IMR-90 (cell line): Measurements from ENCODE around the gene RBM10. TPM values are rescaled to one million over a fixed set of nuclear protein-coding genes. Genes with fewer than 3 reads are reported as not detected.

ENCODE experiments used
- ATAC-seq: fragments of 200-7000 bp; cut with Tn5 transposase; 2 replicates; pipeline ENCODE4 v1.9.1; 2020; ENCODE audit warnings: low read depth, mild to moderate bottlenecking, moderate library complexity
- BruUV-seq: library from RNA; stranded (reverse); fragments of 400-500 nt; replicated peaks from 2 replicates; lab custom pipeline; 2021; lab: Mats Ljungman, UMichigan
- CTCF ChIA-PET: fragments of 300-600 bp; formaldehyde crosslinking; extraction: SDS; loops from one replicate; lab custom pipeline; 2021; ENCODE audit warnings: antibody characterized with exemption; lab: Yijun Ruan, JAX
- POLR2A ChIA-PET: fragments of 300-600 bp; sonication (Branson Sonifier 250); formaldehyde crosslinking; loops from one replicate; lab custom pipeline; 2022; ENCODE audit warnings: antibody characterized with exemption; ENCODE audit not compliant: unreplicated experiment; lab: Charles Lee
- DNase-seq: peaks from one replicate; pipeline ENCODE4 v3.0.0; 2013
- H2AFZ ChIP-seq: replicated peaks from 2 replicates; pipeline ENCODE3; 2013; ENCODE audit warnings: low read length, mild to moderate bottlenecking; ENCODE audit not compliant: poor library complexity
- H2AK5ac ChIP-seq: 2 replicates; pipeline ENCODE4 v1.6.1; 2013; ENCODE audit warnings: low read depth, low read length, inconsistent platforms
- H2AK9ac ChIP-seq: replicated peaks from 2 replicates; pipeline ENCODE3; 2013; ENCODE audit warnings: mild to moderate bottlenecking, low read depth, low read length, moderate library complexity; ENCODE audit not compliant: poor library complexity
- H2BK120ac ChIP-seq: 2 replicates; pipeline ENCODE4 v1.6.1; 2013; ENCODE audit warnings: low read depth, low read length, inconsistent platforms
- H2BK15ac ChIP-seq: 3 replicates; pipeline ENCODE4 v1.6.1; 2013; ENCODE audit warnings: low read depth, low read length, inconsistent platforms
- H2BK20ac ChIP-seq: 2 replicates; pipeline ENCODE4 v1.6.1; 2013; ENCODE audit warnings: low read depth, mild to moderate bottlenecking, inconsistent platforms, low read length, moderate library complexity
- H2BK5ac ChIP-seq: 2 replicates; pipeline ENCODE4 v1.6.1; 2013; ENCODE audit warnings: mild to moderate bottlenecking, low read depth, low read length, inconsistent platforms; ENCODE audit not compliant: poor library complexity, severe bottlenecking
- H3K14ac ChIP-seq: replicated peaks from 2 replicates; pipeline ENCODE4 v1.6.1; 2013; ENCODE audit warnings: low read depth, low read length, inconsistent platforms
- H3K18ac ChIP-seq: 2 replicates; pipeline ENCODE4 v1.6.1; 2013; ENCODE audit warnings: low read depth, low read length, control low read depth
- H3K23ac ChIP-seq: 2 replicates; pipeline ENCODE4 v1.6.1; 2013; ENCODE audit warnings: low read depth, low read length, inconsistent platforms
- H3K27ac ChIP-seq: 2 replicates; pipeline ENCODE4 v1.5.1; 2013; ENCODE audit warnings: mild to moderate bottlenecking, control low read depth, low read length; ENCODE audit not compliant: insufficient read depth
- H3K27me3 ChIP-seq: 2 replicates; pipeline ENCODE4 v1.6.1; 2013; ENCODE audit warnings: low read length; ENCODE audit not compliant: control insufficient read depth, insufficient read depth
- H3K36me3 ChIP-seq: 2 replicates; pipeline ENCODE4 v1.6.1; 2013; ENCODE audit warnings: low read length, mixed read lengths; ENCODE audit not compliant: control insufficient read depth, insufficient read depth
- H3K4ac ChIP-seq: 2 replicates; pipeline ENCODE4 v1.6.1; 2013; ENCODE audit warnings: low read depth, low read length, inconsistent platforms
- H3K4me1 ChIP-seq: 2 replicates; pipeline ENCODE4 v1.6.1; 2013; ENCODE audit warnings: low read length, mixed read lengths; ENCODE audit not compliant: control insufficient read depth, insufficient read depth
- H3K4me2 ChIP-seq: 2 replicates; pipeline ENCODE4 v1.6.1; 2013; ENCODE audit warnings: low read depth, mild to moderate bottlenecking, control low read depth, low read length, moderate library complexity
- H3K4me3 ChIP-seq: 2 replicates; pipeline ENCODE4 v1.5.1; 2013; ENCODE audit warnings: low read depth, mild to moderate bottlenecking, control low read depth, low read length, moderate library complexity; ENCODE audit not compliant: insufficient read depth
- H3K56ac ChIP-seq: 2 replicates; pipeline ENCODE4 v1.6.1; 2013; ENCODE audit warnings: low read length, inconsistent platforms; ENCODE audit not compliant: insufficient read depth; ENCODE audit errors: extremely low read depth
- H3K79me1 ChIP-seq, 2 experiments: 2 replicates each; pipeline ENCODE4 v1.6.1; 2013; ENCODE audit warnings: low read length in 2 of 2, inconsistent platforms in 1 of 2, low read depth in 1 of 2
- H3K9ac ChIP-seq: 2 replicates; pipeline ENCODE4 v1.6.1; 2013; ENCODE audit warnings: low read depth, low read length, control low read depth
- H3K9me1 ChIP-seq: 2 replicates; pipeline ENCODE4 v1.6.1; 2013; ENCODE audit warnings: low read length, inconsistent platforms; ENCODE audit not compliant: insufficient read depth
- H3K9me3 ChIP-seq: 2 replicates; pipeline ENCODE4 v1.6.1; 2013; ENCODE audit warnings: low read length; ENCODE audit not compliant: control insufficient read depth, insufficient read depth
- H4K20me1 ChIP-seq: 2 replicates; pipeline ENCODE4 v1.6.1; 2013; ENCODE audit warnings: low read length, inconsistent platforms; ENCODE audit not compliant: insufficient read depth
- H4K5ac ChIP-seq: 2 replicates; pipeline ENCODE4 v1.6.1; 2013; ENCODE audit warnings: mild to moderate bottlenecking, low read depth, low read length, control low read depth
- H4K8ac ChIP-seq, 2 experiments: 2 replicates each; pipeline ENCODE4 v1.6.1; 2013; ENCODE audit warnings: low read depth in 2 of 2, low read length in 2 of 2, control low read depth in 1 of 2, inconsistent platforms in 1 of 2
- H4K91ac ChIP-seq: 2 replicates; pipeline ENCODE4 v1.6.1; 2013; ENCODE audit warnings: low read depth, low read length, inconsistent platforms; ENCODE audit not compliant: insufficient read depth
- BHLHE40 ChIP-seq: fragments of 150-350 bp; IDR thresholded peaks from 2 replicates; pipeline ENCODE4 v1.6.1; 2016; ENCODE audit warnings: mild to moderate bottlenecking, low read depth, low read length
- CHD1 ChIP-seq: IDR thresholded peaks from 2 replicates; pipeline ENCODE4 v1.6.1; 2012; ENCODE audit warnings: low read depth, low read length, improper control_type of control experiment
- FOS ChIP-seq: fragments of 150-350 bp; IDR thresholded peaks from 2 replicates; pipeline ENCODE4 v1.6.1; 2016; ENCODE audit warnings: low read depth, low read length
- MAFK ChIP-seq: IDR thresholded peaks from 2 replicates; pipeline ENCODE4 v1.6.1; 2012; ENCODE audit warnings: low read depth, low read length, improper control_type of control experiment
- MAZ ChIP-seq: IDR thresholded peaks from 2 replicates; pipeline ENCODE4 v1.6.1; 2012; ENCODE audit warnings: low read depth, mild to moderate bottlenecking, low read length, improper control_type of control experiment, moderate library complexity, borderline replicate concordance
- NFE2L2 ChIP-seq: fragments of 150-350 bp; IDR thresholded peaks from 2 replicates; pipeline ENCODE4 v1.6.1; 2016; ENCODE audit warnings: low read depth, mild to moderate bottlenecking, low read length
- POLR2A ChIP-seq: IDR thresholded peaks from 2 replicates; pipeline ENCODE4 v1.6.1; 2012; ENCODE audit warnings: mild to moderate bottlenecking, low read depth, low read length
- RCOR1 ChIP-seq: IDR thresholded peaks from 2 replicates; pipeline ENCODE4 v1.6.1; 2012; ENCODE audit warnings: mild to moderate bottlenecking, low read length, improper control_type of control experiment; ENCODE audit not compliant: insufficient replicate concordance
- SMC3 ChIP-seq: fragments of 150-350 bp; IDR thresholded peaks from 2 replicates; pipeline ENCODE4 v1.6.1; 2016; ENCODE audit warnings: low read depth, mild to moderate bottlenecking, antibody characterized with exemption, low read length, moderate library complexity
- USF2 ChIP-seq: fragments of 150-350 bp; IDR thresholded peaks from 2 replicates; pipeline ENCODE4 v1.6.1; 2017; ENCODE audit warnings: mild to moderate bottlenecking, antibody characterized with exemption, low read length, low read depth
- whole genome bisulfite sequencing, 2 experiments: methylation state at CpG; one replicate each; pipeline versions ENCODE4 v1.1.5 to v1.1.7; 2013; ENCODE audit warnings: missing lambda C conversion rate in 2 of 2; ENCODE audit not compliant: insufficient read length in 1 of 2; ENCODE audit errors: extremely low coverage in 2 of 2; 5-methylcytosine and 5-hydroxymethylcytosine counted together
- dilution Hi-C: fragments of 300-500 bp; cut with HindIII; formaldehyde crosslinking; loops from one replicate; pipeline ENCODE4 v1.14.3; 2018; ENCODE audit warnings: low sequenced_read_pairs; ENCODE audit not compliant: unreplicated experiment
- in situ Hi-C: fragments of 300-500 bp; cut with MboI; formaldehyde crosslinking; loops from 3 replicates; pipeline ENCODE4 v1.14.3; 2019; ENCODE audit warnings: low sequenced_read_pairs, inconsistent platforms, mixed read lengths
- intact Hi-C: fragments of 100-400 bp; cut with micrococcal nuclease; formaldehyde crosslinking; loops from 2 replicates; pipeline ENCODE4 v1.10.0; 2022
- polyA plus RNA-seq, 3 experiments: library from polyadenylated mRNA; depleted of rRNA; stranded (reverse); fragments of >200 nt; gene quantifications; 2 replicates each; pipeline ENCODE4 v1.2.3, GENCODE V29; 2012; ENCODE audit warnings: low replicate concordance in 1 of 3
- total RNA-seq: library from RNA; depleted of rRNA; stranded (reverse); fragments of >200 nt; gene quantifications from 2 replicates; pipeline ENCODE4 v1.2.3, GENCODE V29; 2012

RBM10 gene
- total and polyA plus RNA-seq, 2 of the 4 experiments (the other 2 are of a cell fraction), result 33.4 to 36.0 TPM

GRCh38 chrX:47196098-47196497 lies 51.1 kb downstream of the RBM10 start:
- BruUV-seq, result no TSS peak
- POLR2A ChIA-PET, result no interaction called here
- TF ChIP-seq FOS (no peak), RCOR1 (no peak), SMC3 (no peak), MAZ (no peak), POLR2A (no peak), NFE2L2 (no peak), MAFK (no peak), USF2 (no peak), CHD1 (no peak), BHLHE40 (no peak)

More at GRCh38 chrX:47196098-47196497, 51.1 kb downstream of the RBM10 start:
- H2BK20ac ChIP-seq, result no peak overlapping the region
- H3K23ac ChIP-seq, result peak overlapping the region; percentile 59; the same call in 1 of the 2 replicates
- H4K5ac ChIP-seq, result no peak overlapping the region
- H4K91ac ChIP-seq, result no peak overlapping the region
- H3K79me1 ChIP-seq, result peaks cover 29 to 65% of the 10 kb centered on the region in 2 experiments
- dilution Hi-C loops (no loop called here), in situ Hi-C loops (loop anchor here (10.0 kb wide), 2 partner anchors 189 to 329 kb away; no protein-coding TSS in a partner anchor), intact Hi-C loops (no loop called here)
- H3K27me3 ChIP-seq, result no peaks in the 10 kb centered on the region
- H3K27ac ChIP-seq, result no peak overlapping the region
- H2BK5ac ChIP-seq, result no peak overlapping the region
- no peak overlapping the region for H2BK120ac ChIP-seq
- no peak overlapping the region for H4K8ac ChIP-seq
- no peaks in the 10 kb centered on the region for H3K9me3 ChIP-seq
- H3K4ac ChIP-seq, result no peak overlapping the region
- H3K18ac ChIP-seq, result no peak overlapping the region
- WGBS, 2 experiments, result 80% methylated on average over 1 of the region's 3 CpGs; no CpG with 5 or more reads in 1 of the 2 experiments
- H2AK9ac ChIP-seq, result peak overlapping the region; percentile 33
- ATAC-seq (no peak), DNase-seq (no peak)
- no peak overlapping the region for H2AFZ ChIP-seq
- H3K9me1 ChIP-seq, result peaks cover 5% of the 10 kb centered on the region; the same call in 1 of the 2 replicates
- peaks cover 65% of the 10 kb centered on the region for H4K20me1 ChIP-seq
- H2AK5ac ChIP-seq, result no peak overlapping the region
- H3K56ac ChIP-seq, result no peak overlapping the region
- H3K4me2 ChIP-seq, result peak overlapping the region; percentile 66
- H3K9ac ChIP-seq, result peak overlapping the region; percentile 32; the same call in 1 of the 2 replicates
- no peak overlapping the region for H3K14ac ChIP-seq
- H2BK15ac ChIP-seq, result no peak overlapping the region
- H3K4me3 ChIP-seq, result no peak overlapping the region
- H3K36me3 ChIP-seq, result peaks cover 42% of the 10 kb centered on the region
- H3K4me1 ChIP-seq, result peaks cover 24% of the 10 kb centered on the region
- CTCF ChIA-PET, result interaction anchor here (0.5 kb wide), 1 partner anchor 361 kb away, joined by 9 read pairs; no protein-coding TSS in a partner anchor
